C4-2B (cell line): ENCODE data around the gene ADGRA3.

Experiments used
- H3K27ac ChIP-seq: fragments of 450-650 bp; 2 replicates; pipeline ENCODE4 v1.5.1; 2017
- CTCF ChIP-seq: fragments of 450-650 bp; conservative IDR thresholded peaks from 2 replicates; pipeline ENCODE4 v1.5.1; 2017; ENCODE audit warnings: mild to moderate bottlenecking
- ZFX ChIP-seq: fragments of 450-650 bp; IDR thresholded peaks from 2 replicates; pipeline ENCODE4 v1.6.1; 2017

Gene ADGRA3

GRCh38 chr4:22539251-22539650 is 23.4 kb upstream of the ADGRA3 start:
- H3K27ac ChIP-seq, result no peak overlapping the region
- no peak for TF ChIP-seq CTCF
- no peak for TF ChIP-seq ZFX

- no peak for TF ChIP-seq CTCF
- no peak for TF ChIP-seq ZFX
- H3K27ac ChIP-seq, result no peak overlapping the region
Measured at GRCh38 chr4:22537864-22538263, 22.0 kb upstream of the ADGRA3 start.

- H3K27ac ChIP-seq, result no peak overlapping the region
- TF ChIP-seq CTCF (no peak), ZFX (no peak)
Measured at GRCh38 chr4:22534374-22534773, 18.5 kb upstream of the ADGRA3 start.

- no peak for TF ChIP-seq ZFX
- TF ChIP-seq CTCF, result no peak
- no peak overlapping the region for H3K27ac ChIP-seq
Measured at GRCh38 chr4:22532896-22533295, 17.0 kb upstream of the ADGRA3 start.

- no peak overlapping the region for H3K27ac ChIP-seq
- TF ChIP-seq CTCF (no peak), ZFX (no peak)
Measured at GRCh38 chr4:22532117-22532516, 16.3 kb upstream of the ADGRA3 start.

GRCh38 chr4:22531311-22532019 is 15.6 kb upstream of the ADGRA3 start:
- no peak for TF ChIP-seq CTCF
- no peak for TF ChIP-seq ZFX
- H3K27ac ChIP-seq, result no peak overlapping the region

GRCh38 chr4:22524895-22525294 is 9.0 kb upstream of the ADGRA3 start:
- H3K27ac ChIP-seq, result no peak overlapping the region
- TF ChIP-seq ZFX, result no peak
- TF ChIP-seq CTCF, result no peak
